HepG2 (cell line): ENCODE measurements around the gene GBX1. TPM values are rescaled to one million over a fixed set of nuclear protein-coding genes. Genes with fewer than 3 reads are reported as not detected.

Experiments
- ARID4A ChIP-seq: sonication (generic); formaldehyde crosslinking; IDR thresholded peaks from 2 replicates; pipeline ENCODE4 v1.5.0; 2020; ENCODE audit warnings: mild to moderate bottlenecking, missing genetic modification reagents, borderline replicate concordance
- CHCHD3 ChIP-seq: sonication (generic); formaldehyde crosslinking; IDR thresholded peaks from 2 replicates; pipeline ENCODE4 v1.8.0; 2022; ENCODE audit warnings: mild to moderate bottlenecking, missing genetic modification reagents, moderate library complexity
- GABPB1 ChIP-seq: IDR thresholded peaks from 2 replicates; pipeline ENCODE4 v1.6.1; 2016; ENCODE audit warnings: mild to moderate bottlenecking, missing genetic modification reagents, moderate library complexity, missing compliant biosample characterization
- HOXD1 ChIP-seq: sonication (generic); formaldehyde crosslinking; IDR thresholded peaks from 2 replicates; pipeline ENCODE4 v1.5.0; 2020; ENCODE audit warnings: missing genetic modification reagents
- NKX3-1 ChIP-seq: sonication (generic); formaldehyde crosslinking; IDR thresholded peaks from 2 replicates; pipeline ENCODE4 v1.5.0; 2020; ENCODE audit warnings: missing genetic modification reagents
- PRMT3 ChIP-seq: sonication (generic); formaldehyde crosslinking; IDR thresholded peaks from 2 replicates; pipeline ENCODE4 v1.8.1; 2022; ENCODE audit warnings: low read depth, mild to moderate bottlenecking, moderate library complexity, missing genetic modification reagents, borderline replicate concordance
- SMC3 ChIP-seq: IDR thresholded peaks from 2 replicates; pipeline ENCODE4 v1.6.1; 2011; ENCODE audit warnings: low read length, improper control_type of control experiment
- TRIM24 ChIP-seq: sonication (generic); formaldehyde crosslinking; IDR thresholded peaks from 2 replicates; pipeline ENCODE4 v1.8.0; 2022; ENCODE audit warnings: mild to moderate bottlenecking, missing genetic modification reagents
- ZBTB38 ChIP-seq: sonication (generic); formaldehyde crosslinking; IDR thresholded peaks from 2 replicates; pipeline ENCODE4 v1.5.1; 2020; ENCODE audit warnings: mild to moderate bottlenecking, missing genetic modification reagents
- ZFP62 ChIP-seq: sonication (generic); formaldehyde crosslinking; IDR thresholded peaks from 2 replicates; pipeline ENCODE4 v1.4.0; 2020; ENCODE audit warnings: missing genetic modification reagents
- ZNF513 ChIP-seq: sonication (generic); formaldehyde crosslinking; conservative IDR thresholded peaks from 2 replicates; pipeline ENCODE4 v1.5.0; 2020; ENCODE audit warnings: missing genetic modification reagents
- ZNF607 ChIP-seq: sonication (generic); formaldehyde crosslinking; IDR thresholded peaks from 2 replicates; pipeline ENCODE4 v1.5.1; 2020; ENCODE audit warnings: missing genetic modification reagents, mild to moderate bottlenecking, borderline replicate concordance
- ZNF687 ChIP-seq: sonication (generic); formaldehyde crosslinking; IDR thresholded peaks from 2 replicates; pipeline ENCODE4 v1.5.1; 2020; ENCODE audit warnings: mild to moderate bottlenecking, missing genetic modification reagents, moderate library complexity
- ZNF7 ChIP-seq: IDR thresholded peaks from 2 replicates; pipeline ENCODE4 v1.6.1; 2016; ENCODE audit warnings: missing biosample characterization, missing genetic modification reagents
- ZNF747 ChIP-seq: sonication (generic); formaldehyde crosslinking; IDR thresholded peaks from 2 replicates; pipeline ENCODE4 v1.8.1; 2023; ENCODE audit warnings: missing genetic modification reagents, mild to moderate bottlenecking, borderline replicate concordance
- ZNF761 ChIP-seq: sonication (generic); formaldehyde crosslinking; conservative IDR thresholded peaks from 2 replicates; pipeline ENCODE4 v1.4.0; 2020; ENCODE audit warnings: mild to moderate bottlenecking, missing genetic modification reagents
- polyA plus RNA-seq, 8 experiments: library from polyadenylated mRNA; depleted of rRNA in 3 of 8; stranded (reverse) in 7 of 8; unstranded in 1 of 8; fragments of >200 nt; fragmentation: Illumina TruSeq in 4 of 8; extraction: Trizol in 4 of 8; gene quantifications; 2 replicates each; pipeline versions ENCODE4 v1.2.1 to v1.2.3, GENCODE V29; 2011 to 2016; ENCODE audit warnings: low read depth in 4 of 8, missing spikeins in 1 of 8, mixed read lengths in 1 of 8; ENCODE audit not compliant: insufficient read depth in 1 of 8
- total RNA-seq, 5 experiments: library from RNA; depleted of rRNA; stranded (reverse); fragments of >200 nt; fragmentation: Illumina TruSeq; extraction: Trizol; gene quantifications; 2 replicates each; pipeline ENCODE4 v1.2.3, GENCODE V29; 2016; ENCODE audit warnings: low read depth in 1 of 5

GBX1 gene
- total and polyA plus RNA-seq, 2 of the 13 experiments (the other 11 are each of a cell fraction or from before 2014, with no cell fraction given): not detected

GRCh38 chr7:151167197-151167961 lies at the start of gene GBX1 (continued):
- TF ChIP-seq ZNF687 (CRISPR knock-in tag) (peak; percentile 25; the same call in 1 of the 2 replicates), GABPB1 (0 out of 2 replicates have a peak, but pooled peaks have one; percentile 21), ZBTB38 (no peak), NKX3-1 (CRISPR knock-in tag) (no peak), ZNF7 (CRISPR knock-in tag) (no peak), ARID4A (no peak), ZFP62 (no peak), ZNF513 (no peak), CHCHD3 (no peak), TRIM24 (CRISPR knock-in tag) (no peak), PRMT3 (0 out of 2 replicates have a peak, but pooled peaks have one; percentile 36), SMC3 (no peak), ZNF761 (CRISPR knock-in tag) (no peak), ZNF747 (CRISPR knock-in tag) (no peak), ZNF607 (CRISPR knock-in tag) (no peak), HOXD1 (CRISPR knock-in tag) (no peak)
